H1 (cell line): ENCODE data around the gene KCNN4.

ENCODE experiments used
- GABPA ChIP-seq: IDR thresholded peaks from 2 replicates; pipeline ENCODE4 v1.6.1; 2011; ENCODE audit warnings: mild to moderate bottlenecking, low read length, moderate library complexity, borderline replicate concordance; ENCODE audit not compliant: insufficient read depth
- SRF ChIP-seq: IDR thresholded peaks from 2 replicates; pipeline ENCODE4 v1.6.1; 2011; ENCODE audit warnings: mild to moderate bottlenecking, low read depth, low read length, moderate library complexity
- TCF12 ChIP-seq: IDR thresholded peaks from 2 replicates; pipeline ENCODE4 v1.6.1; 2011; ENCODE audit warnings: low read depth, mild to moderate bottlenecking, low read length
- TF ChIP-seq, protein P1 (sequence below): fragments of 300-600 bp; sonication (generic); IDR thresholded peaks from 2 replicates; pipeline ENCODE4 v1.7.1; 2012; ENCODE audit warnings: low read length, moderate library complexity, mild to moderate bottlenecking, inconsistent platforms; ENCODE audit not compliant: insufficient replicate concordance

DNA sequence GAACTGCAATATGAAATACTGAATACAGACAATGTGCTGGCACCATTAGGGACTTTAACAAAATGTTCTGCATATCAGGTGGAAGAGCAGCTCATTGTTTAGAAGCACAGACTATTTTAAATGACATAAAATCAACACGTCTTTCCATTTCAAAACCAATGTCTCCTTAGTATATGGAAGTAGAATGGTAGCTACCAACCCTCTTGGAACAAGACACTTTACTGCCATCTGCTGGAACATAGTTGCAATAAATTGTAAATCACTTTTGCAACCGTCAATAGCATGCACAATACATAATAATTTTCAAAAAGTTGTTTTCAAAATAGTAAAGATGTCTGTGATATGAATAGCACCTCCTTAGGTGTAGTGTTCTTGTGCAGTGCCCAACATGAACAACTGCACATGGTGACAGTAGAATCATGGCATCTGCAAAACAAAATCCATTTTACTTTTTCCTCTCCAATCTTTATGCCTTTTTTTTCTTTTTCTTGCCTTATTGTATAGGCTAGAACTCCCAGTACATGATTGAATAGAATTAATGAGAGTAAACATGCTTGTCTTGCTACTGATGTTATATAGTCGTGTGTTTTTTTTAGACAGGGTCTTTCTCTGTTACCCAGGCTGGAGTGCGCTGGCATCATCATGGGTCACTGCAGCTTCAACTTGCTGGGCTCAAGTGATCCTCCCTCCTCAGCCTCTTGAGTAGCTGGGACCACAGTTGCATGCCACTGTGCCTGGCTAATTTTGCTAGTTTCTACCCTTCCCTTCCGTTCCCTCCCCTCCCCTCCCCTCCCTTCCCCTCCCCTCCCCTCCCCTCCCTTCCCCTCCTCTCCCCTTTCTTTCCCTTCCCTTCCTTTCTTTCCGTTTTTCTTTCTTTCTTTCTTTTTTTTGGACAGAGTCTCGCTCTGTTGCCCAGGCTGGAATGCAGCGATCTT lies 29.3 kb upstream of the KCNN4 start:
- TF ChIP-seq SRF: no peak
- TF ChIP-seq GABPA: no peak
- no peak for TF ChIP-seq TCF12
- TF ChIP-seq, protein P1, sequence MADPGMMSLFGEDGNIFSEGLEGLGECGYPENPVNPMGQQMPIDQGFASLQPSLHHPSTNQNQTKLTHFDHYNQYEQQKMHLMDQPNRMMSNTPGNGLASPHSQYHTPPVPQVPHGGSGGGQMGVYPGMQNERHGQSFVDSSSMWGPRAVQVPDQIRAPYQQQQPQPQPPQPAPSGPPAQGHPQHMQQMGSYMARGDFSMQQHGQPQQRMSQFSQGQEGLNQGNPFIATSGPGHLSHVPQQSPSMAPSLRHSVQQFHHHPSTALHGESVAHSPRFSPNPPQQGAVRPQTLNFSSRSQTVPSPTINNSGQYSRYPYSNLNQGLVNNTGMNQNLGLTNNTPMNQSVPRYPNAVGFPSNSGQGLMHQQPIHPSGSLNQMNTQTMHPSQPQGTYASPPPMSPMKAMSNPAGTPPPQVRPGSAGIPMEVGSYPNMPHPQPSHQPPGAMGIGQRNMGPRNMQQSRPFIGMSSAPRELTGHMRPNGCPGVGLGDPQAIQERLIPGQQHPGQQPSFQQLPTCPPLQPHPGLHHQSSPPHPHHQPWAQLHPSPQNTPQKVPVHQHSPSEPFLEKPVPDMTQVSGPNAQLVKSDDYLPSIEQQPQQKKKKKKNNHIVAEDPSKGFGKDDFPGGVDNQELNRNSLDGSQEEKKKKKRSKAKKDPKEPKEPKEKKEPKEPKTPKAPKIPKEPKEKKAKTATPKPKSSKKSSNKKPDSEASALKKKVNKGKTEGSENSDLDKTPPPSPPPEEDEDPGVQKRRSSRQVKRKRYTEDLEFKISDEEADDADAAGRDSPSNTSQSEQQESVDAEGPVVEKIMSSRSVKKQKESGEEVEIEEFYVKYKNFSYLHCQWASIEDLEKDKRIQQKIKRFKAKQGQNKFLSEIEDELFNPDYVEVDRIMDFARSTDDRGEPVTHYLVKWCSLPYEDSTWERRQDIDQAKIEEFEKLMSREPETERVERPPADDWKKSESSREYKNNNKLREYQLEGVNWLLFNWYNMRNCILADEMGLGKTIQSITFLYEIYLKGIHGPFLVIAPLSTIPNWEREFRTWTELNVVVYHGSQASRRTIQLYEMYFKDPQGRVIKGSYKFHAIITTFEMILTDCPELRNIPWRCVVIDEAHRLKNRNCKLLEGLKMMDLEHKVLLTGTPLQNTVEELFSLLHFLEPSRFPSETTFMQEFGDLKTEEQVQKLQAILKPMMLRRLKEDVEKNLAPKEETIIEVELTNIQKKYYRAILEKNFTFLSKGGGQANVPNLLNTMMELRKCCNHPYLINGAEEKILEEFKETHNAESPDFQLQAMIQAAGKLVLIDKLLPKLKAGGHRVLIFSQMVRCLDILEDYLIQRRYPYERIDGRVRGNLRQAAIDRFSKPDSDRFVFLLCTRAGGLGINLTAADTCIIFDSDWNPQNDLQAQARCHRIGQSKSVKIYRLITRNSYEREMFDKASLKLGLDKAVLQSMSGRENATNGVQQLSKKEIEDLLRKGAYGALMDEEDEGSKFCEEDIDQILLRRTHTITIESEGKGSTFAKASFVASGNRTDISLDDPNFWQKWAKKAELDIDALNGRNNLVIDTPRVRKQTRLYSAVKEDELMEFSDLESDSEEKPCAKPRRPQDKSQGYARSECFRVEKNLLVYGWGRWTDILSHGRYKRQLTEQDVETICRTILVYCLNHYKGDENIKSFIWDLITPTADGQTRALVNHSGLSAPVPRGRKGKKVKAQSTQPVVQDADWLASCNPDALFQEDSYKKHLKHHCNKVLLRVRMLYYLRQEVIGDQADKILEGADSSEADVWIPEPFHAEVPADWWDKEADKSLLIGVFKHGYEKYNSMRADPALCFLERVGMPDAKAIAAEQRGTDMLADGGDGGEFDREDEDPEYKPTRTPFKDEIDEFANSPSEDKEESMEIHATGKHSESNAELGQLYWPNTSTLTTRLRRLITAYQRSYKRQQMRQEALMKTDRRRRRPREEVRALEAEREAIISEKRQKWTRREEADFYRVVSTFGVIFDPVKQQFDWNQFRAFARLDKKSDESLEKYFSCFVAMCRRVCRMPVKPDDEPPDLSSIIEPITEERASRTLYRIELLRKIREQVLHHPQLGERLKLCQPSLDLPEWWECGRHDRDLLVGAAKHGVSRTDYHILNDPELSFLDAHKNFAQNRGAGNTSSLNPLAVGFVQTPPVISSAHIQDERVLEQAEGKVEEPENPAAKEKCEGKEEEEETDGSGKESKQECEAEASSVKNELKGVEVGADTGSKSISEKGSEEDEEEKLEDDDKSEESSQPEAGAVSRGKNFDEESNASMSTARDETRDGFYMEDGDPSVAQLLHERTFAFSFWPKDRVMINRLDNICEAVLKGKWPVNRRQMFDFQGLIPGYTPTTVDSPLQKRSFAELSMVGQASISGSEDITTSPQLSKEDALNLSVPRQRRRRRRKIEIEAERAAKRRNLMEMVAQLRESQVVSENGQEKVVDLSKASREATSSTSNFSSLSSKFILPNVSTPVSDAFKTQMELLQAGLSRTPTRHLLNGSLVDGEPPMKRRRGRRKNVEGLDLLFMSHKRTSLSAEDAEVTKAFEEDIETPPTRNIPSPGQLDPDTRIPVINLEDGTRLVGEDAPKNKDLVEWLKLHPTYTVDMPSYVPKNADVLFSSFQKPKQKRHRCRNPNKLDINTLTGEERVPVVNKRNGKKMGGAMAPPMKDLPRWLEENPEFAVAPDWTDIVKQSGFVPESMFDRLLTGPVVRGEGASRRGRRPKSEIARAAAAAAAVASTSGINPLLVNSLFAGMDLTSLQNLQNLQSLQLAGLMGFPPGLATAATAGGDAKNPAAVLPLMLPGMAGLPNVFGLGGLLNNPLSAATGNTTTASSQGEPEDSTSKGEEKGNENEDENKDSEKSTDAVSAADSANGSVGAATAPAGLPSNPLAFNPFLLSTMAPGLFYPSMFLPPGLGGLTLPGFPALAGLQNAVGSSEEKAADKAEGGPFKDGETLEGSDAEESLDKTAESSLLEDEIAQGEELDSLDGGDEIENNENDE: no peak
